OCI-LY7 (cell line): ENCODE measurements around the gene LEAP2. TPM values are rescaled to one million over a fixed set of nuclear protein-coding genes. Genes with fewer than 3 reads are reported as not detected.

Experiments used
- BruUV-seq: library from RNA; stranded (reverse); fragments of 400-500 nt; replicated peaks from 2 replicates; lab custom pipeline; 2021; lab: Mats Ljungman, UMichigan
- CTCF ChIA-PET: fragments of 300-600 bp; sonication (Branson Sonifier 250); formaldehyde crosslinking; loops from one replicate; lab custom pipeline; 2022; ENCODE audit warnings: antibody characterized with exemption; ENCODE audit not compliant: unreplicated experiment; lab: Charles Lee
- POLR2A ChIA-PET: fragments of 300-600 bp; sonication (Branson Sonifier 250); formaldehyde crosslinking; loops from one replicate; lab custom pipeline; 2022; ENCODE audit warnings: antibody characterized with exemption; lab: Charles Lee
- DNase-seq: peaks from one replicate; pipeline ENCODE4 v3.0.0-alpha.2; 2015; ENCODE audit warnings: low spot score
- H2AFZ ChIP-seq: fragments of 200-600 bp; sonication (generic), shearing (Covaris generic); 2 replicates; pipeline ENCODE4 v1.6.1; 2014; ENCODE audit warnings: mild to moderate bottlenecking, antibody characterized with exemption, low read length, moderate library complexity
- H3K27ac ChIP-seq: fragments of 200-600 bp; sonication (generic); 2 replicates; pipeline ENCODE4 v1.5.1; 2014; ENCODE audit warnings: mixed run types, low read depth, mild to moderate bottlenecking, moderate library complexity, low read length, inconsistent platforms; ENCODE audit not compliant: poor library complexity, severe bottlenecking
- H3K36me3 ChIP-seq: fragments of 200-600 bp; sonication (generic); 2 replicates; pipeline ENCODE4 v1.6.1; 2014; ENCODE audit warnings: mild to moderate bottlenecking, antibody characterized with exemption, low read length, moderate library complexity, mixed read lengths; ENCODE audit not compliant: insufficient read depth
- H3K4me1 ChIP-seq: fragments of 200-600 bp; sonication (generic); 2 replicates; pipeline ENCODE4 v1.5.1; 2014; ENCODE audit warnings: mild to moderate bottlenecking, low read length; ENCODE audit not compliant: insufficient read depth, poor library complexity, severe bottlenecking
- H3K4me2 ChIP-seq: fragments of 200-600 bp; sonication (generic); 2 replicates; pipeline ENCODE4 v1.6.1; 2014; ENCODE audit warnings: mild to moderate bottlenecking, low read length
- H3K4me3 ChIP-seq: fragments of 200-600 bp; sonication (generic); 2 replicates; pipeline ENCODE4 v1.5.1; 2014; ENCODE audit warnings: mild to moderate bottlenecking, low read depth, low read length; ENCODE audit not compliant: poor library complexity, severe bottlenecking
- H3K79me2 ChIP-seq: fragments of 200-600 bp; sonication (generic); 2 replicates; pipeline ENCODE4 v1.6.1; 2016; ENCODE audit warnings: low read depth, mild to moderate bottlenecking, low read length, moderate library complexity, mixed read lengths; ENCODE audit not compliant: insufficient read depth
- H3K9me2 ChIP-seq: fragments of 200-600 bp; sonication (generic); 2 replicates; pipeline ENCODE4 v1.6.1; 2016; ENCODE audit warnings: mild to moderate bottlenecking, low read length, mixed read lengths; ENCODE audit not compliant: insufficient read depth
- H3K9me3 ChIP-seq: fragments of 200-600 bp; sonication (generic); 2 replicates; pipeline ENCODE4 v1.6.1; 2014; ENCODE audit warnings: mild to moderate bottlenecking, mixed run types, low read length, mixed read lengths
- H4K20me1 ChIP-seq: fragments of 200-600 bp; sonication (generic); 2 replicates; pipeline ENCODE4 v1.6.1; 2014; ENCODE audit warnings: mild to moderate bottlenecking, antibody characterized with exemption, low read length, moderate library complexity, mixed read lengths; ENCODE audit not compliant: insufficient read depth
- EZH2phosphoT487 ChIP-seq: fragments of 200-600 bp; sonication (generic); IDR thresholded peaks from 2 replicates; pipeline ENCODE4 v1.6.1; 2018; ENCODE audit warnings: low read depth, borderline replicate concordance, mild to moderate bottlenecking, mixed run types, antibody characterized with exemption, low read length, moderate library complexity, mixed read lengths
- intact Hi-C: fragments of 100-400 bp; cut with micrococcal nuclease; formaldehyde crosslinking; loops from one replicate; pipeline ENCODE4 v1.10.0; 2022; ENCODE audit not compliant: unreplicated experiment
- total RNA-seq, 2 experiments: library from RNA; depleted of rRNA in 1 of 2; stranded (reverse); fragments of >200 nt in 1 of 2; shearing (Covaris generic) in 1 of 2; gene quantifications; 2 replicates each; pipeline ENCODE4 v1.2.3, GENCODE V29; 2014 to 2022
- TF ChIP-seq, protein P1 (sequence below): fragments of 200-600 bp; sonication (generic); conservative IDR thresholded peaks from 2 replicates; pipeline ENCODE4 v1.5.1; 2014; ENCODE audit warnings: mild to moderate bottlenecking, antibody characterized with exemption, low read length, moderate library complexity, mixed read lengths

Gene LEAP2
- total RNA-seq, 2 experiments from 2014 or later = 4.4 to 5.6 TPM

DNA sequence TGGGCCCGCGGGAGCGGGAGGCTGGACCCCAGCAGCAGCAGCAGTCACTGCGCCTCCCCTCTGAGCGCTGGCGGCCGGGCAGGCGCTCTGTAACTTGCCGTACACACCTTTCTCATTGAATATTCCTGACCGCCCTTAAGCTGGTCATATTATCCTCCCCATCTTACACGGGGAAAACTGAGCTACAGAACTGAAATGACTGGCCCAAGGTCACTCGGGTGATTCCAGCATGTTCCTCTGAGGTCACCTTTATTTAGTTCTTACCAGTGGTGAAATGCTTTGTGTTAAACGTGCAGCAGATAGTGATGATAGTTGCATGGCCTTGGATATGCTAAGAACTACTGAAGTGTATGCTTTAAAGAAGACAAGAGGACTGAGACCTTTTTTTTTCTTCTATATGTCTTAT lies 6.4 kb upstream of the LEAP2 start:
- ChIA-PET CTCF (no interaction called here), POLR2A (interaction anchor here (0.5 to 1.4 kb wide), 4 partner anchors 13 to 1446 kb away, joined by 3 to 4 read pairs (median 3); no protein-coding TSS in a partner anchor)
- Histone ChIP-seq H3K4me1 (peaks cover 17% of the 10 kb centered on the region), H4K20me1 (no peaks in the 10 kb centered on the region; the same call in 1 of the 2 replicates), H3K9me3 (no peaks in the 10 kb centered on the region), H3K9me2 (no peaks in the 10 kb centered on the region), H3K4me3 (peak overlapping the region; percentile 94), H3K4me2 (peak overlapping the region; percentile 82), H3K27ac (peak overlapping the region; percentile 32), H3K79me2 (peaks cover 15% of the 10 kb centered on the region), H2AFZ (peak overlapping the region; percentile 94), H3K36me3 (peaks cover 42% of the 10 kb centered on the region)
- TF ChIP-seq EZH2phosphoT487 = no peak
- TF ChIP-seq, protein P1, sequence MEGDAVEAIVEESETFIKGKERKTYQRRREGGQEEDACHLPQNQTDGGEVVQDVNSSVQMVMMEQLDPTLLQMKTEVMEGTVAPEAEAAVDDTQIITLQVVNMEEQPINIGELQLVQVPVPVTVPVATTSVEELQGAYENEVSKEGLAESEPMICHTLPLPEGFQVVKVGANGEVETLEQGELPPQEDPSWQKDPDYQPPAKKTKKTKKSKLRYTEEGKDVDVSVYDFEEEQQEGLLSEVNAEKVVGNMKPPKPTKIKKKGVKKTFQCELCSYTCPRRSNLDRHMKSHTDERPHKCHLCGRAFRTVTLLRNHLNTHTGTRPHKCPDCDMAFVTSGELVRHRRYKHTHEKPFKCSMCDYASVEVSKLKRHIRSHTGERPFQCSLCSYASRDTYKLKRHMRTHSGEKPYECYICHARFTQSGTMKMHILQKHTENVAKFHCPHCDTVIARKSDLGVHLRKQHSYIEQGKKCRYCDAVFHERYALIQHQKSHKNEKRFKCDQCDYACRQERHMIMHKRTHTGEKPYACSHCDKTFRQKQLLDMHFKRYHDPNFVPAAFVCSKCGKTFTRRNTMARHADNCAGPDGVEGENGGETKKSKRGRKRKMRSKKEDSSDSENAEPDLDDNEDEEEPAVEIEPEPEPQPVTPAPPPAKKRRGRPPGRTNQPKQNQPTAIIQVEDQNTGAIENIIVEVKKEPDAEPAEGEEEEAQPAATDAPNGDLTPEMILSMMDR = no peak
- DNase-seq = no peak
- intact Hi-C loops = loop anchor here (2.0 to 5.0 kb wide), 2 partner anchors 96 to 480 kb away; partner anchors contain the start of gene AFF4
- no TSS peak for BruUV-seq

DNA sequence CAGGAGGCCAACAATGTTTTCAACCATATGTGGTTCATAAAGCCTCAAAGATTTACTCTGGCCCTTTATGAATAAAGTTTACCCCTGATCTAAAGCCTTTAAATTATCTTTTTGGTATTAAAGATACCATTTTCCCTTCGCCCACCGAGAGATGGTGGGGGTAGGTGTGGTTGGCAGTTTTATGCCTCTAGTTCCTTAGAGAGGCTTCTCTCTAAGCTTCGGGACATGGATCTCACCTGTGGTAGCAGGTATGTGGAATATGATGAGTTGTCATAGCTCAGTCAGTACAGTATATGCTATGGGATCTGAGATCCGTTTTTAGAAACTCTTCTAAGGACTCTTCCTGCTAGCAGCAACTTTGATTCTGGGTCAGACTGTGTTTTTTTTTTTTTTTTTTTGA lies 4.7 kb upstream of the LEAP2 start:
- Histone ChIP-seq H3K79me2 (peaks cover 15% of the 10 kb centered on the region), H3K27ac (no peak overlapping the region), H3K4me1 (peaks cover 17% of the 10 kb centered on the region), H3K9me3 (no peaks in the 10 kb centered on the region), H3K4me3 (no peak overlapping the region), H3K36me3 (peaks cover 60% of the 10 kb centered on the region), H3K9me2 (no peaks in the 10 kb centered on the region), H4K20me1 (no peaks in the 10 kb centered on the region; the same call in 1 of the 2 replicates), H2AFZ (no peak overlapping the region), H3K4me2 (no peak overlapping the region)
- no TSS peak for BruUV-seq
- DNase-seq = no peak
- no peak for TF ChIP-seq EZH2phosphoT487
- TF ChIP-seq, protein P1 = no peak
- ChIA-PET CTCF (no interaction called here), POLR2A (interaction anchor here (1.0 to 1.4 kb wide), 3 partner anchors 10 to 241 kb away, joined by 3 to 4 read pairs (median 3); no protein-coding TSS in a partner anchor)
- intact Hi-C loops = loop anchor here (5.0 kb wide), 1 partner anchor 481 kb away; no protein-coding TSS in a partner anchor

DNA sequence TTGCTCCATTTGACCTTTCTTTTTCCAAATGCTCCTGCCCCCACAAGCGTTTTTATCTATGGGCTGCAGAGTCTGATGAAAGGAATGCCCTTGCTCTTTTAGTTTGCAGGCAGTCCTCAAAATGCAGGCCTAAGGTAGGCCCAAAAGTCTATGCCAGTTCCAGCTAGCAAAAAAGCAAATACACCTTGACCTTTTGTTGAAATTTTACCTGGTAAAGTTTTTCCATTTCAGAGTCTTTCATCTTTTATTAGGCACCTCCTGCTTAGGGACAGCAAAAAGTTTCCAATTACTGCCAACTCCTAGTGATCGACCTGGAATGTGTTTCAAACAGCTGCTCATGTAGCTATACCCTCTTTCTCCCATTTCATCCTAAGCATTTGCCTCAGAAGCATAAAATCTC lies 2.7 kb upstream of the LEAP2 start:
- Histone ChIP-seq H3K27ac (no peak overlapping the region), H2AFZ (no peak overlapping the region), H3K4me2 (no peak overlapping the region), H3K9me2 (no peaks in the 10 kb centered on the region), H3K4me3 (no peak overlapping the region), H3K79me2 (peaks cover 15% of the 10 kb centered on the region), H3K4me1 (peaks cover 14% of the 10 kb centered on the region), H3K36me3 (peaks cover 68% of the 10 kb centered on the region), H3K9me3 (no peaks in the 10 kb centered on the region), H4K20me1 (no peaks in the 10 kb centered on the region; the same call in 1 of the 2 replicates)
- intact Hi-C loops = no loop called here
- no peak for TF ChIP-seq EZH2phosphoT487
- TF ChIP-seq, protein P1 = no peak
- CTCF ChIA-PET = no interaction called here
- BruUV-seq = no TSS peak
- POLR2A ChIA-PET = interaction anchor here (1.8 kb wide), 1 partner anchor 10 kb away, joined by 4 read pairs; no protein-coding TSS in a partner anchor
- DNase-seq = no peak
